ENCODE results near the gene PSORS1C2. TPM values are rescaled to one million over a fixed set of nuclear protein-coding genes. Genes with fewer than 3 reads are reported as not detected.

The PSORS1C2 gene
- total RNA-seq, 1 donor, result not detected

DNA sequence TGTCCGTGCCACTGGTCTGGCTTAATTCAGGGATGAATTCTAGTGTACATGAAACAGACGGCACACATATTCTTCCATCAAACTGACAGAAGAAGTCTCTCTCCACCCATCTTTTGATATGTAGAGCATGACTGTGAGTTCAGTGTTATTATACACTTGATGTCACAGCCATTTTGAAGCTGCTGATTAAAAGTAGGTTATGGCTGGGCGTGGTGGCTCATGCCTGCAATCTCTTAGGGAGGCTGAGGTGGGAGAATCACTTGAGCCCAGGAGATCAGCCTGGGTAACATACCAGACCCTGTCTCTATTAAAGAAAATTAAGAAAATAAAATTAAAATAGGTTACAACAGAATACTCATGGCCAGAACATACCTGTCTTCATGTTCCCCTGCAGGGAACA, 47.2 kb downstream of the PSORS1C2 start:
- H3K27ac ChIP-seq (ENCODE audit: low read depth, low read length), result no peak overlapping the region
- no peak overlapping the region for H3K4me3 ChIP-seq (ENCODE audit: insufficient read depth, low read length)
- peaks cover 8% of the 10 kb centered on the region for H3K4me1 ChIP-seq (ENCODE audit: insufficient read depth, low read length)
- H3K36me3 ChIP-seq (ENCODE audit: insufficient read depth, low read length), result no peaks in the 10 kb centered on the region
- no peaks in the 10 kb centered on the region for H4K20me1 ChIP-seq (ENCODE audit: insufficient read depth, low read length)
- H3K27me3 ChIP-seq (ENCODE audit: insufficient read depth, low read length), result no peaks in the 10 kb centered on the region
- no peak overlapping the region for H3K4me2 ChIP-seq (ENCODE audit: insufficient read depth, low read length)
- no peaks in the 10 kb centered on the region for H3K79me2 ChIP-seq (ENCODE audit: insufficient read depth, low read length)
- no peak for DNase-seq (ENCODE audit: insufficient read length, low spot score, missing footprints)
- no peak overlapping the region for H2AFZ ChIP-seq (ENCODE audit: low read length)
- no peaks in the 10 kb centered on the region for H3K9me3 ChIP-seq (ENCODE audit: low read depth, low read length)
- TF ChIP-seq, protein P1, sequence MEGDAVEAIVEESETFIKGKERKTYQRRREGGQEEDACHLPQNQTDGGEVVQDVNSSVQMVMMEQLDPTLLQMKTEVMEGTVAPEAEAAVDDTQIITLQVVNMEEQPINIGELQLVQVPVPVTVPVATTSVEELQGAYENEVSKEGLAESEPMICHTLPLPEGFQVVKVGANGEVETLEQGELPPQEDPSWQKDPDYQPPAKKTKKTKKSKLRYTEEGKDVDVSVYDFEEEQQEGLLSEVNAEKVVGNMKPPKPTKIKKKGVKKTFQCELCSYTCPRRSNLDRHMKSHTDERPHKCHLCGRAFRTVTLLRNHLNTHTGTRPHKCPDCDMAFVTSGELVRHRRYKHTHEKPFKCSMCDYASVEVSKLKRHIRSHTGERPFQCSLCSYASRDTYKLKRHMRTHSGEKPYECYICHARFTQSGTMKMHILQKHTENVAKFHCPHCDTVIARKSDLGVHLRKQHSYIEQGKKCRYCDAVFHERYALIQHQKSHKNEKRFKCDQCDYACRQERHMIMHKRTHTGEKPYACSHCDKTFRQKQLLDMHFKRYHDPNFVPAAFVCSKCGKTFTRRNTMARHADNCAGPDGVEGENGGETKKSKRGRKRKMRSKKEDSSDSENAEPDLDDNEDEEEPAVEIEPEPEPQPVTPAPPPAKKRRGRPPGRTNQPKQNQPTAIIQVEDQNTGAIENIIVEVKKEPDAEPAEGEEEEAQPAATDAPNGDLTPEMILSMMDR (IDR thresholded peaks at IDR 0.05; ENCODE audit: extremely low read depth, low read depth, low read length), result no peak

DNA sequence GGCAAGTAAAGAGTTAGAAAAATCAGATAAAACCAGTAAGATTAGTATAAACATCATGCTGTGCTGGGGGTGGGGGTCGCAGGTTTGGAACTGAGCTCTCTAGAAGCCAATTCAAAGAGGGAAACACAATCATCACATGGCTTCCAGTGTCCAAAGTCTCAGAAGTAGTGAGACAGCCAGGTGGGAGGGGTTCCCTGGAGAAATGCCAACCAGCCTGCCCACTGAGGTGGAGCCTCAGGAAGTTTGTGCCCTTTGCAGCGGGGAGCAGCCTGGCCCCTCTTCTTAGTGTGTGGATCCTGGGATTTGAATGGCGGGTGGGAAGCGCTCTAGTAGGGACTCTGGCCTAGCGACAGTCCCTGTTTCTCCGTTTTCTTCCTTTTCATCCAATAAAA, 47.9 kb downstream of the PSORS1C2 start:
- TF ChIP-seq, protein P1 (IDR thresholded peaks at IDR 0.05; ENCODE audit: extremely low read depth, low read depth, low read length), result no peak
- DNase-seq (ENCODE audit: insufficient read length, low spot score, missing footprints), result no peak

DNA sequence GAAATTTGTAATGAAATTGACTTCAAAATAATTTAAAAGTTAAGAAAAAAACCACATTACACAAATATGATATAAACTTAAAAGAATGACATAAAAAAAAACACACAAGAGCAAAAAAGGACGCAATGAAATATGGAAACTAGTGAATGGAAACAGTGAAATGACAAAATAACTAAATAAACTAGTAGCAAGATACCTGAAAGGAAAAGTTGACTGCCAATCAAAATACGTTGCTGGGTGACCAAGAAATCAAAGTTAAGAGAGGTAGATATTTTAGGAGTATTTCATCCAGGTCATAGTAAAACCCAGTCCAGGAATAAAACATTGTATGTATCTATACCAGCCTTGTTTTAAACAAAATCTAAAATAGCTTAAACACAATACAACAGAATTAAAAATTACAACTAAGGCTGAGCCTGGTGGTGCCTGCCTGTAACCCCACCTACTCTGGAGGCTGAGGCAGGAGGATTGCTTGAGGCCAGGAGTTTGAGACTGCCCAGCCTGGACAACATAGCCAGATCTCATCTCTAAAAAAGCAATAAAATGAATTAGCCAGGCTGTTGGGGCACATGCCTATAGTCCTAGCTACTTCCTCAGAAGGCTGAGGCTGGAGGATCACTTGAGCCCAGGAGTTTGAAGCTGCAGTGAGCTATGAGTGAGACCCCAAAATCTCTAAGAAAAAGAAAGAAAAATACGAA, 48.4 kb downstream of the PSORS1C2 start:
- Histone ChIP-seq H3K27me3 (ENCODE audit: insufficient read depth, low read length) (no peaks in the 10 kb centered on the region), H3K4me2 (ENCODE audit: insufficient read depth, low read length) (no peak overlapping the region), H3K79me2 (ENCODE audit: insufficient read depth, low read length) (no peaks in the 10 kb centered on the region), H3K36me3 (ENCODE audit: insufficient read depth, low read length) (no peaks in the 10 kb centered on the region), H2AFZ (ENCODE audit: low read length) (no peak overlapping the region), H4K20me1 (ENCODE audit: insufficient read depth, low read length) (no peaks in the 10 kb centered on the region), H3K9me3 (ENCODE audit: low read depth, low read length) (no peaks in the 10 kb centered on the region), H3K4me3 (ENCODE audit: insufficient read depth, low read length) (no peak overlapping the region), H3K27ac (ENCODE audit: low read depth, low read length) (no peak overlapping the region), H3K4me1 (ENCODE audit: insufficient read depth, low read length) (peaks cover 15% of the 10 kb centered on the region)
- TF ChIP-seq, protein P1 (IDR thresholded peaks at IDR 0.05; ENCODE audit: extremely low read depth, low read depth, low read length), result no peak
- no peak for DNase-seq (ENCODE audit: insufficient read length, low spot score, missing footprints)

More for the DNA sequence above, 47.9 kb downstream of the PSORS1C2 start:
- no peaks in the 10 kb centered on the region for H3K9me3 ChIP-seq (ENCODE audit: low read depth, low read length)
- no peaks in the 10 kb centered on the region for H3K36me3 ChIP-seq (ENCODE audit: insufficient read depth, low read length)
- no peaks in the 10 kb centered on the region for H4K20me1 ChIP-seq (ENCODE audit: insufficient read depth, low read length)
- no peaks in the 10 kb centered on the region for H3K27me3 ChIP-seq (ENCODE audit: insufficient read depth, low read length)
- H3K79me2 ChIP-seq (ENCODE audit: insufficient read depth, low read length), result no peaks in the 10 kb centered on the region
- no peak overlapping the region for H2AFZ ChIP-seq (ENCODE audit: low read length)
- H3K27ac ChIP-seq (ENCODE audit: low read depth, low read length), result no peak overlapping the region
- H3K4me2 ChIP-seq (ENCODE audit: insufficient read depth, low read length), result no peak overlapping the region
- peaks cover 15% of the 10 kb centered on the region for H3K4me1 ChIP-seq (ENCODE audit: insufficient read depth, low read length)
- H3K4me3 ChIP-seq (ENCODE audit: insufficient read depth, low read length), result no peak overlapping the region

Small RNA genes lying within 50 kb of the gene (small RNA-seq; reads per million reads assigned to genes)
- not detected for gene POLR2LP1

Other genes with a start within 250 kb of the PSORS1C2 start
- 8.8 and 10.9 TPM in 2 replicates for gene GTF2H4, start 230.9 kb downstream of the PSORS1C2 start, total RNA-seq
- 14.5 and 15.6 TPM in 2 replicates for gene VARS2, start 224.8 kb downstream of the PSORS1C2 start, total RNA-seq
- not detected in 2 replicates for gene SFTA2, start 206.9 kb downstream of the PSORS1C2 start, total RNA-seq
- gene MUCL3, start 198.1 kb downstream of the PSORS1C2 start, total RNA-seq, result not detected in 2 replicates
- not detected in 2 replicates for gene MUC21, start 155.3 kb downstream of the PSORS1C2 start, total RNA-seq
- gene MUC22, start 128.6 kb downstream of the PSORS1C2 start, total RNA-seq, result not detected in 2 replicates
- gene C6orf15, start 26.5 kb downstream of the PSORS1C2 start, total RNA-seq, result not detected in 2 replicates
- 1.2 and 2.2 TPM in 2 replicates for gene PSORS1C1, start 24.3 kb downstream of the PSORS1C2 start, total RNA-seq
- gene CDSN, start 18.6 kb downstream of the PSORS1C2 start, total RNA-seq, result not detected in 2 replicates
- 13.6 and 14.1 TPM in 2 replicates for gene CCHCR1, start 18.7 kb upstream of the PSORS1C2 start, total RNA-seq
- 5.8 and 5.9 TPM in 2 replicates for gene TCF19, start 19.5 kb upstream of the PSORS1C2 start, total RNA-seq
- 0.29 and 2.5 TPM in 2 replicates for gene POU5F1, start 31.6 kb upstream of the PSORS1C2 start, total RNA-seq
- gene HLA-C, start 133.0 kb upstream of the PSORS1C2 start, total RNA-seq, result 477 and 489 TPM in 2 replicates
- 455 and 510 TPM in 2 replicates for gene HLA-B, start 218.1 kb upstream of the PSORS1C2 start, total RNA-seq